ENCODE measurements around the gene PDZD2.
A peak's percentile ranks its signal among the peaks of the same experiment; 100 is the strongest.
"Not testable (repeated sequence)": the region's sequence is repeated elsewhere in the genome, so short reads cannot be mapped to it uniquely, and the experiment has no call there.

Gene PDZD2

GRCh38 chr5:31771500-31771899 lies 132.6 kb downstream of the PDZD2 start:
- DNase-seq = no peak

GRCh38 chr5:31776294-31776693 lies 137.4 kb downstream of the PDZD2 start:
- DNase-seq = not testable (repeated sequence)

- no peak for DNase-seq
Observed at GRCh38 chr5:31776976-31777651, 138.2 kb downstream of the PDZD2 start.

DNA sequence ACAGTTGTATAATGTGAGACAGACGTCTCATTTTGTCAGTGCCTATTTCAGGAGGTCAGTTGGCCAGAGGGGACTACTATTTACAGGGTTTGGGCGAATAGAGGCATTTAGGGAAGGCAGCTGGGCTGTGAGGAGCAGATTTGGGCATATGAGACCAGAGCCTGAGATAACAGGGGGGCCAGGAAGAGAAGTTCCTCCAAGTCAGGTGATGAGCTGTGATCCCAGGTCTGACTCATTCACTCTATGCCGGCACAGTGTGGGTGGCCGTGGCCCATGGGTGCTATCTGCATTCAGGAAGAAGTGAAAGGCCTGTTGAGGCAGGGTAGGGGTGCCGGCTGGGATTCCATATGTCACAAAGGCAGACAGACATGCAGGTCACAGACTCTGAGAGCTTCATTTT lies 142.8 kb downstream of the PDZD2 start:
- no peak for DNase-seq

DNA sequence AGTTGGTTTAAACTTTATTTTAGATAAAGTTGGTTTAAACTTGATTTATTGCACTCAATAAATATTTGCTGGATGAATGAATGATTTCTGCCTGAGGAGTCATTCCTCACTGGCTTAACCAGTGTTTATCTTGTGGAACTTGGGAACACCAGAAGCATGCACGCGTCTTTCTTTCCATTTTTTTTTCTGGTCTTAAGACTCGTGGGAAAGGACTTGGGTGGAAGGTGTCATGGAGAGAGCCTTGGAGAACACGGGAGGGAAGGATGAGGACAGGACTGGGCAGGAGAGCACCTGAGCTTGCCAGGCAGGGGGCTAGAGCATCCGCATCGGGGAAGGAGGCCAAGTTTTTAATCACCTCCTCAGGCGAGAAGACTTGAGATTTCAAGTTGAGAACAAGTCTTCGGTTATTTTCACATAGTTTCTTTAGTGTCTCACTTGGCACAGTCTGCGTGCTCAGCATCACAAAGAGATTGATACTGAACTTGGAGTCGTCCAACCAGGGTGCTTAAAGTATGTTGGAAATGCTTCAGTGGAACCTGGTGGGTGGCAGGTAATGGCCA lies 144.2 kb downstream of the PDZD2 start:
- DNase-seq = no peak

DNA sequence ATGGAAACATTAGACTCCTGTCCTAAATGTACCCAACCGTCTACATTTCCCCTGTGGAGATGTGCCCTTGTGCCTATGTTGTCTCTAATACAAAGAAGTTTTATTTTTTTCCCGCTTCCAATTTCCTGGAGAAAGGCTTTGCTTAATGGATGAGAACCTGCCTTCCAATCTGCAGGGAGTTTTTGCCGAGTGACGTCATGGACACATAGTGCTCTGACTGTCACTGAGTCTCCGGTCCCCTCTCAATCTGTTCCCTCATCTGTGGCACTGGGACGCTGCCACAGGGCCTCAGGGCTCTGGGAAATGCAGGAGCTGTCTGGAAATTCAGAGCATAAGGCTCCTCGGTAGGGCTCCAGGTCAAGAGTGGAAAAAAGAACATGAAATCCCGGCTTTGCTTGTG lies 144.8 kb downstream of the PDZD2 start:
- no peak for DNase-seq

GRCh38 chr5:31786090-31786631 lies 147.2 kb downstream of the PDZD2 start:
- DNase-seq = no peak

- no peak for DNase-seq
Observed at GRCh38 chr5:31794009-31794408, 155.1 kb downstream of the PDZD2 start.

GRCh38 chr5:31798168-31798567 lies 159.2 kb downstream of the PDZD2 start:
- no peak for DNase-seq

DNA sequence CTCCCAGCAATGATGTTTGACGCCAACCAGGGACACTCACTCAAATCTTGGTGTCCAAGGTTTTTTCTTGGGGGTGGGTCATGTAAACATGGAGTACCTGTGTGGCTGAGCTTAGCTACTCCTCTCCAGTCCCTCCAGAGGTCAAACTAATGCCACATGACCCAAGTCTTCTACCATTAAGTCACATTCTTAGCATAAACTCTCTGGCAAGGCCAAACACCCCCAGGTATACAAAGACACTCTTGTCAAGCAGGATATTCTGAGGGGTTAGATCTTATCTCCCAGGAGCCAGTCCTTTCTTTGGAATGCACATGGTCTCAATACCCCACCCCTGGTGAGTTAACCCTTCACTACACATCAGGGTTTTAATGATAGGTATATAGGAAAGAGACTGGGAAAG lies 161.4 kb downstream of the PDZD2 start:
- no peak for DNase-seq

DNA sequence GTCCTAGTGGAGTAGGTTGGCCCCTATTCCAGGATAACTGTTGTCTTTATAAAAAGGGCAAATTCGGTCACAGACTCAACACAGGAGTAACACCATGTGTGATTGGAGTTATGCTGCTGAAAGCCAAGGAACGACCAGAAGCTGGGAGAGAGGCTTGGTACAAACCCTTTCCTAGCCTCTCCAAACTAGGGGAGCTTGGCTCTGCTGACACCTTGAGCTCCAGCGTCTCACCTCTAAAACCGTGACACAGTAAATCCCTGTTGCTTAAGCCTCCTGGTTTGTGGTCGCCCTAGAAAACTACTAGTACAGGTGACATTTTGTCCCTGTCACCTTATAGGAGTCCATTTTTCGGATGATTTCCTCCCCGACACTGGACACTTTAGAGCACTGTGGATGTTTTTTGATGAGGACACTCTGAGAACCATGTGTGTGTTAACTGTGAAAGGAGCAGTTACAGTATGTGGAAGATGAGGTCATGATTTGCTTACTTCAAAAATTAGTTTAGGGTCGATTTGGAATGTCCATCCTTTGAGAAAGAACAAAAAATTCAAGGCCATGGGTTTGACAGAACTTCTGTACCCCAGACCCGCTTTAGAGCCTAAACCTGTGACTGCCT lies 167.0 kb downstream of the PDZD2 start:
- no peak for DNase-seq

- DNase-seq = no peak
Observed at GRCh38 chr5:31806561-31806960, 167.6 kb downstream of the PDZD2 start.

DNA sequence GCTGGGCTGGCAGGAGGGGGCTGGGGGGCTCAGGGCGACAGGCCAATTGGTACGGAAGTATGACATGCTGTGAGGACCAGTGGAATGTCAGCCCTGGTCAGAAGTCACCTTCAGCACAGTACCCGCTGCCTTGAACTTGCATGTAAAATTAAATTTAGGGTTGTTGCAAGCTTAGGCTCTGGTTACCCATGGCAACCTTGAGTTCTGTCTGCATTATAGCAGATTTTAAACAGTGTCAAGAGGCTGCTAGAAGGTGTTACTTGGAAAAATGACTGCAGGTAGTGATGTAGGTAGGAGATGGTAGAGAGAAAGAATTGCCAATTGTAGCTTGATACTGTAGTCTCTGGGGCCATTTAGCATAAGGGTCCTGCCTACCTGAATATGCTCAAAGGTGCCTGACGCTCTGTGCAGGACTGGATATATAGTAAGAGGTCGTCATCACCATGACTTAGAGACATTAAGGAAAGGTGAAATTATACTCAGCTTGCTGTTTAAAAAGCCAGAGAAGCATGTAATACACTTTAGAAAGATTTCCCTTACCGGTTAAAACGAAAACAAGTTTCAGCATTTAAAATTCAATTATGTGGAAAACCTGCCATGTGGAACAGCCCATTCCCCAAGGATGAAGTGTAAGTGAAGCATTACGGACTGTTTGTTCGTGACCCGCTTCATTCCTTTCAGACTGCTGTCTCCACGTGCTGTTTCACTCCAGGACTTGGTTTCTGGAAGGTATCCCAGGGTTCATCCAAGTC lies 169.0 kb downstream of the PDZD2 start:
- DNase-seq = no peak

GRCh38 chr5:31809050-31809870 lies 170.3 kb downstream of the PDZD2 start:
- no peak for DNase-seq

DNA sequence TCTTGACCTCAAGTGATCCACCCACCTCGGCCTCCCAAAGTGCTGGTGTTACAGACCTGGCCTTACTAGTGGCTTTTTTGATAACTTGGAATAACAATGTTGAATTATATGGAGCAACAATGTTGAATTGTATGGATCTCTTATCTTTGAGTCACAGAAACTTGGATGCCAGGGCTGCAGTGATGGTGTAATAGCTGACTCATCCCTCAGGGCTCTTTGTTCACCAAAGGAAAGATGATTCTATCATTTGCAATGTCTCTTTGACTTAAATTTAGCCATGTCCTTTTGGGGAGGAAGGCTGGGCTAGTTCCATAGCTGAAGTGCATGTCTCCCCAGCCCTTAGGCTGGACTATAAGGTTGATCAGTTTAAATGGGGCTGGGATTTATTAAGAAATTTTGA lies 172.3 kb downstream of the PDZD2 start:
- DNase-seq = no peak

DNA sequence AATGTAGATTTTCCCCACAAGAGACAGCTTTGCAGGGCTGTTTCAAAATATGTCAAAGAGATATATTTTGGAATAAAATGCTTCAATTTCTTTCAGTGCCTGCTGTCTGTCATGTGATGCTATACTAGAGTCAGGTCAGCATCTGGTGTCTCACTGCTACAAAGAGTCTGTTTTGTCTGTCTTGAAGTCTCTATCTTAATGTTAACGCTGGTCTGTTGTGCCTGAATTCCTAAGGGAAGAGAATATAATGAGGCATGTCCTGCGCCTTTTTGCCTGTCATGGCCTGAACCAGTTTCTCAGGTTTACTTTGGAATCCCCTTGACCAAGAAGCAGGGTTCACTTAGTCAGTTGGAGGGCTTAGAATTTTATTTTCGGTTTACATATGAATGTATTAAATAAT lies 176.4 kb downstream of the PDZD2 start:
- no peak for DNase-seq

DNA sequence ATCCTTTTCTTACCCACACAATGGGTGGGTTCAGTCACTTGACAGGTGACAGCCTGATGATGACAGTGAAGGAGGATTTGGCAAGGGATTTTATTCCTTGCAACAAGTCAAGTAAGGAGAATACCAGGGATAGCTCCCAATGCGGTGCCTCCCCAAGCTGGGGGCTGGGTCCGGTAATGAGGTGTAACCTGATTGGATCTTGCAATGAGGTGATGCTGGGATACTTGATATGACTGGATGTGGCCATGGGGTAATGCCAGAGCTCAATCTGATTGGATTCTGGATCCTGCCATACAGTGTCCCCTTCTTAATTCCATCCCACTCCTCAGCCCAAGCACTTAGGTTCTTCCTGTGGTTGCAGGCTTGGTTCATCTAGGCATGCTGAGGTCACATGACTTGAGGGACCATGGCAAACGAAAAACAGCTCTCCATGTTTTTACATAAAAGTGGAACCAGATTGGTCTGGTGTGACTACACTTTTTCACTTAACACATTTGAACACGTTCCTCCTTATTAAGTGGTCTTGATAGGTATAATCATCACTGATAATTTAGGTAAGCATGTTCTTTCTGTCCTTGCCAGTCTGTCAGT lies 181.1 kb downstream of the PDZD2 start:
- DNase-seq = no peak

GRCh38 chr5:31823472-31823871 lies 184.5 kb downstream of the PDZD2 start:
- DNase-seq = no peak

GRCh38 chr5:31824869-31825517 lies 186.1 kb downstream of the PDZD2 start:
- DNase-seq = no peak

DNA sequence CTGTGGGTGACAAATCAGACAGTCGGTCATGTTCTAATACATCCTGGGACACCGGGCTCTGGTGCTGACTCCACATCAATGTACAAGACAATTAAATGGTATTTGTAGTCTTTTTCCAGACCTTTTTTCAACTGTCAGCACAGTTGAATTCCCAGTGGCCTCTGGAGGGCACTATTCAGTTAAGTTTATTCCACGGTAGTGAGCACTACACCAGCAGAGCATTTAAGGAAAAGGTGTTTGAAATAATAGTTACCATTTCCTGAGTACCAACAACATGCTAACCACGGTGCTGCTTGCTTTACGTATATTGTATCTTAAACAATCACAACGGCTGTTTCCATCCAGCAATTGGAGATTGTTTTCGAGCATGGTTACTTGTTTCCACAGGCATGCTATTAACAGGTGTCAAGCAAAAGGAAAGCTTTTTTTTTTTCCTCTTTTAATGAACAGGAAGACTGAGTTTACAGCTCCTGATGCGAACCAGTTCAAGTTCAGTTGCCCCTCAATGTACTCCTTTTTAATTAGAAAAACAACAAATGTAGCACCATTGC lies 186.7 kb downstream of the PDZD2 start:
- DNase-seq = peak in 2 of 4 experiments; percentile 6 to 29

- no peak for DNase-seq
Observed at GRCh38 chr5:31827867-31828266, 188.9 kb downstream of the PDZD2 start.

Data from activated naive CD4-positive, alpha-beta T cell (primary cell).